Neural progenitor cell (in vitro differentiated cells): Measurements from ENCODE around the gene DBNDD1.
"Not testable (repeated sequence)": the region's sequence is repeated elsewhere in the genome, so short reads cannot be mapped to it uniquely, and the experiment has no call there.

Experiments
- EZH2 ChIP-seq: fragments of 200-600 bp; sonication (generic); IDR thresholded peaks from 2 replicates; pipeline ENCODE4 v1.6.1; 2017; ENCODE audit warnings: antibody characterized with exemption, mild to moderate bottlenecking, moderate library complexity
- TF ChIP-seq, protein P1 (sequence below): fragments of 200-600 bp; sonication (generic); IDR thresholded peaks from 2 replicates; pipeline ENCODE4 v1.5.1; 2017; ENCODE audit warnings: antibody characterized with exemption, mild to moderate bottlenecking

DNA sequence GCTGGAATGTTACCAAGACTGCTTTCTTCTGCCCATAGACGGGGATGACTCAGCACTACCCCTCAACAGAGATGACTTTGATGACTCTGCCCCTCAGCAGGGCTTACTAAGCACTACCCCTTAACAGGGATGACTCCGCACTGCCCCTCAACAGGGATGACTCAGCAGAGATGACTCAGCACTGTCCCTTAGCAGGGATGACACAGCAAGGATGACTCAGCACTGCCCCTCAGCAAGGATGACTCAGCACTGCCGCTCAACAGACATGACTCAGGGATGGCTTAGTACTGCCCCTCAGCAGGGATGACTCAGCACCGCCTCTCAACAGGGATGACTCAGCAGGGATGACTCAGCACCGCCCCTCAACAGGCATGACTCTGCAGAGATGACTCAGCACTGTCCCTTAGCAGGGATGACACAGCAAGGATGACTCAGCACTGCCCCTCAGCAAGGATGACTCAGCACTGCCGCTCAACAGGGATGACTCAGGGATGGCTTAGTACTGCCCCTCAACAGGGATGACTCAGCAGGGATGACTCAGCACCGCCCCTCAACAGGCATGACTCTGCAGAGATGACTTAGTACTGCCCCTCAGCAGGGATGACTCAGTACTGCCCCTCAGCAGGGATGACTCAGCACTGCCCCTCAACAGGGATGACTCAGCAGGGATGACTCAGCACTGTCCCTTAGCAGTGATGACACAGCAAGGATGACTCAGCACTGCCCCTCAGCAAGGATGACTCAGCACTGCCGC is 24.4 kb downstream of the DBNDD1 start:
- not testable (repeated sequence) for TF ChIP-seq EZH2
- TF ChIP-seq, protein P1, sequence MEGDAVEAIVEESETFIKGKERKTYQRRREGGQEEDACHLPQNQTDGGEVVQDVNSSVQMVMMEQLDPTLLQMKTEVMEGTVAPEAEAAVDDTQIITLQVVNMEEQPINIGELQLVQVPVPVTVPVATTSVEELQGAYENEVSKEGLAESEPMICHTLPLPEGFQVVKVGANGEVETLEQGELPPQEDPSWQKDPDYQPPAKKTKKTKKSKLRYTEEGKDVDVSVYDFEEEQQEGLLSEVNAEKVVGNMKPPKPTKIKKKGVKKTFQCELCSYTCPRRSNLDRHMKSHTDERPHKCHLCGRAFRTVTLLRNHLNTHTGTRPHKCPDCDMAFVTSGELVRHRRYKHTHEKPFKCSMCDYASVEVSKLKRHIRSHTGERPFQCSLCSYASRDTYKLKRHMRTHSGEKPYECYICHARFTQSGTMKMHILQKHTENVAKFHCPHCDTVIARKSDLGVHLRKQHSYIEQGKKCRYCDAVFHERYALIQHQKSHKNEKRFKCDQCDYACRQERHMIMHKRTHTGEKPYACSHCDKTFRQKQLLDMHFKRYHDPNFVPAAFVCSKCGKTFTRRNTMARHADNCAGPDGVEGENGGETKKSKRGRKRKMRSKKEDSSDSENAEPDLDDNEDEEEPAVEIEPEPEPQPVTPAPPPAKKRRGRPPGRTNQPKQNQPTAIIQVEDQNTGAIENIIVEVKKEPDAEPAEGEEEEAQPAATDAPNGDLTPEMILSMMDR: not testable (repeated sequence)
